NCI-H2029 treated with DMSO at 0.1 percent for 48 hours (cell line): ENCODE measurements around the gene FERMT2.
"Not testable (repeated sequence)": the region's sequence is repeated elsewhere in the genome, so short reads cannot be mapped to it uniquely, and the experiment has no call there.

ENCODE experiments used
- DNase-seq: peaks from one replicate; lab custom pipeline; 2025; lab: John Stamatoyannopoulos, UW

The FERMT2 gene

DNA sequence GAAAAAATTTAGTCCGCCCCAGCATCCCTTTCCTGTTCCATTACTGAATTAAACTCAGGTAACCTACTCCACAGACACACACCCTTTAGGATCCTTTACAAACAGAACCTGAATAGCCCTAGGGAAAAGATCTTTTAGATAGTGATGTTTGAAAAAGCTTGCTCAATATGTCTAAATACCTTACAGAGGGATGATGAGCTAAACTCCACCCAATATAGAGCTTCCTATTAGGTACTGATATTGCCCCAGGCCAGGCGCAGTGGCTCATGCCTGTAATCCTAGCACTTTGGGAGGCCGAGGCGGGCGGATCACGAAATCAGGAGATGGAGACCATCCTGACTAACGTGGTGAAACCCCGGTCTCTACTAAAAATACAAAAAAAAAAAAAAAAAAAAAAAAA is 50.1 kb downstream of the FERMT2 start:
- DNase-seq = no peak

DNA sequence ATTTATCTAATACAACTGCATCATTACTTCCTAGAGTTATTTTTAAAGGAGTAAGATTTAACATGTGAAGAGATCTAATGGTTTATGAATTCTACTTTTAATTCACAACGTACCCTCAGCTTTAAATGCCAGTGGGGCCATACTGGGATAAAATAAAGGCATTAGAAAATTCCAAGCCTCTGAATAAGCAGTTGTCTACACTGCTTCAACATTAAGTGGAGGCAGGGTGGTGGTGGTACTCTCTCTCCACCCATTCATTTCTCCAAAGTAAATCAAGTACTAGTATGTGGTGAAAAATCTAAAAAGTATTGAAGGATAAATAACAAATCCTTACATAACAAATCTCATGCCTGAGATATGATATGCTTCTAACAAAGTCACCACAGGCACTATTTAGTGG is 52.4 kb downstream of the FERMT2 start:
- no peak for DNase-seq

DNA sequence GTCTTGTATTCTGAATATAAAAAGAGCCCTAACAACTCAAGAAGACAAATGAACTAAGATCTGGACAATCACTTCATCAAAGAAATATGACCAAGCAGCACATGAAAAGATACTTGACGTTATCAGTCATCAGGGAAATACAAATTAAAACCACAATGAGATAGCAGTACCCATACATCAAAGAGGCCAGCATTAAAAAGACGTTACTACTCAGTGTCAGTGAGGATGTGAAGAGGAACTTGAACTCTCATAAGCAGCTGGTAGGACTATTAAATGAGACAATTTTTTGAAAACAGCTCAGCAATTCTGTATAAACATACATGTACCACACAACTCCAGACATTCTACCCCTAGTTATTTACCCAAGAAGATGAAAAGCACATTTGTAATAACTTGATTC is 55.9 kb downstream of the FERMT2 start:
- DNase-seq = no peak

DNA sequence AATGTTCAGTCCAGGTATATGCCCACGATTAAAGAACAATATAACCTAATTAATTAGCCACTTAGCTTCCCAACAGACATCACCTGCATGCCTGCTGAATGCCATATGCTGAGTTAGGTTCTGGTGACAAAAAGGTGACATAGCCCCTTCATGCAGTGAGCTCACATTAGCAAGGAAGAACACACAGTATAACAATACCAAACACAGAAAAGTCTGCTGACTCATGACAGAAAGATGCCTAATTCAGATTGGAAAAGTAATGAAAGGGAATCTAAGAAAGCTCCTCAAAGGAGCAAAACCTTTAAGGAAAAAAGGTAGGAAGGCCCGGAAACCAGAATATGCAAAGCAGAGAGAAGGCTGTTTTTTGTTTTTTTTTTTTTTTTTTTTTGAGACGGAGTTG is 59.0 kb downstream of the FERMT2 start:
- DNase-seq = no peak

DNA sequence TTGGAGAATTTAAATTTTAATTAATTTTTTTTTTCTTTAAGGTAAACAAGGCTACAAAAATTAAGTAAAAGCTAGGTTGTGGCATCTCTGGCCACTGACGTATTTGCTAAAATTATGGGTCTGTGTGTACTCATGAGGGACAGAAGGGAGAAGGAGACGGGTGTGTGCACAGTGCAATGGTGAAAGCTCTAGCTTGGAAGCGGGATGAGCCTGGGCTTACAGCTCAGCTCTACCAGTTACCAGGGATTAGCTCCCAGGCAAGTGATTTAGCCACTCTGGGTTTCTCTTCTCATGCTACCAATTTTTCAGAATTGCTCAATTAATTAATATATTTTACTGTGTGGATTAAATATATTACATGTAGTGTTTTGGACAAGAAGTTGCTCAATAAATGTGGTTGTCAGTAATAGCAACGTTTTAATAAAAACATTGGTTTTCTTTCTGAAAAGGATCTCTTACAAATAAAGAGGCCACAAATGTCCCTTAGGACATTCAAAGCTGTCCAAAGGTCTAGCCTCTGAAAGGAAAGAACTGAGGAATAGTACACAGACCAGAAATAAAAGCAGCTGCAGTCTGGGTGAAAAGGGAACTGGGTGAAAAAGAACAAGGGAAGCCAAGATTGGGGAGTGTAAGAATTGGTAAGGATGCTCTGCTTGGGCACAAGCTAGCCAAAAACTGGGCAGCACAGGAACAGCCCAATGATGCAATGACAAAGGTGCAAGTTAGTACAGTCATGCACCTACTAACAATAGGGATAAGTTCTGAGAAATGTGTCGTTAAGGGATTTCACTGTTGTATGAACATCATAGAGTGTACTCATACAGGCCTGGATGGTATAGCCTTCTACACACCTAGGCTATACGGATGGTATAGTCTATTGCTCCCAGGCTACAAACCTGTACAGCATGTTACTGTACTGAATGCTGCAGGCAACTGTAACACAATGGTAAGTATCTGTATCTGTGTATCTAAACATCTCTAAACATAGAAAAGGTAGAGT is 61.7 kb downstream of the FERMT2 start:
- DNase-seq = no peak

DNA sequence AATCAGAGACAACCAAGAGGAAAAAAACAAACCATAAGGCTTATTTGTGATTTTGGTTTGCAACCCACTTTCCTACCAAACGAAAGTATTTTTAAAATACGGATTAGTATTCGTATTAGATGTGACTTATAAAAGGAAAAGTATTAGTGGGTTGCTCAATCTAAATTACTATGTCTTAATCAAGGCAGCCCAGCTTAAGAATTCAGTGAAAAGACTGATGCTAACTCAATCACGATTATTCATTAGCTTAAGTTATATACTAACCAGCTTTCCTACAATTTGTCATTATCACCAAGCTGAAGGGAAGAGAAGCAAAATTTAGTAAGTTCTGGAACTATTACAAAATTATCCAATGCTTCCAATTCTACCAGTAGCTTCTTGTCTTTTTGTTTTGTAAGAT is 62.7 kb downstream of the FERMT2 start:
- no peak for DNase-seq

DNA sequence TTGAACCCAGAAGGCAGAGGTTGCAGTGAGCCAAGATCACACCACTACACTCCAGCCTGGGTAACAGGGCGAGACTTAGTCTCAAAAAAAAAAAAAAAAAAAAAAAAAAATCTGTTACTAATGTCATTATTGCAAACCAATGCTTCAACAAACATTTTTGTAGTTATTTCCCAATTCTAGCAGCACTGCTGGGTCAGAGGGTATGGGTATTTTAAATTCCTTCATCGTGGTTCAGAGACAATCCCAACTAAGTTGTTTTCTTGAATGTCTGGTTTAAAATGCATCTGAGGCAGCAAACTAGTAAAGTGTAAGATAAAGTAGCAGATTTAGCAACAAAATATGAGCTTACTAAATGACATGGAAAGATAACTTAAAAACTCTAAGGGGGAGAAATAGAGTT is 65.6 kb downstream of the FERMT2 start:
- DNase-seq = no peak

DNA sequence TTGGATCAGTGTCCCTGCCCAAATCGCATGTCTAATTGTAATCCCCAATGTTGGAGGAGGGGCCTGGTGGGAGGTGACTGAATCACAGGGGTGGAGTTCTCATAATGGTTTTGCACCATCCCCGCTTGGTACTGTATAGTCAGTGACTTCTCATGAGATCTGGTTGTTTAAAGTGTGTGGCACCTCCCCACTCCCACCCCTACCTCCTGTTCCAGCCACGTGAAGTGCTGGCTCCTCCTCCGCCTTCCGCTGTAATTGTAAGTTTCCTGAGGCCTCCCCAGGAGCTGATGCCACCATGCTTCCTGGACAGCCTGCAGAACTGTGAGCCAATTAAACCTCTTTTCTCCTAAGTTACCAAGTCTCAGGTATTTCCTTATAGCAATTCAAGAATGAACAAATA is 67.2 kb downstream of the FERMT2 start:
- no peak for DNase-seq

DNA sequence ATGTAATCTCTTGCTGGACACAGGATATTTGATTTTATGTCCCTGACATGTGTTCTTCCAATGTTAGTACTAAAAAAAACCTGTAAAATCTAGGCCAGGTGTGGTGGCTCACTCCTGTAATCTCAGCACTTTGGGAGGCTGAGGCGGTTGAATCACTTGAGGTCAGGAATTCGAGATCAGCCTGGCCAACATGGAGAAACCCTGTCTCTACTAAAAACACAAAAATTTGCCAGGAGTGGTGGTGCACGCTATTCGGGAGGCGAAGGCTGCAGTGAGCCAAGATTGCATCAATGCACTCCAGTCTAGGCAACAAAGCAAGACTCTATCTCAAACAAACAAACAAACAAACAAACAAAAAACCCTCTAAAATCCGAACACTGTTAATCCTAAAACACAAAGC is 68.0 kb downstream of the FERMT2 start:
- DNase-seq = no peak

DNA sequence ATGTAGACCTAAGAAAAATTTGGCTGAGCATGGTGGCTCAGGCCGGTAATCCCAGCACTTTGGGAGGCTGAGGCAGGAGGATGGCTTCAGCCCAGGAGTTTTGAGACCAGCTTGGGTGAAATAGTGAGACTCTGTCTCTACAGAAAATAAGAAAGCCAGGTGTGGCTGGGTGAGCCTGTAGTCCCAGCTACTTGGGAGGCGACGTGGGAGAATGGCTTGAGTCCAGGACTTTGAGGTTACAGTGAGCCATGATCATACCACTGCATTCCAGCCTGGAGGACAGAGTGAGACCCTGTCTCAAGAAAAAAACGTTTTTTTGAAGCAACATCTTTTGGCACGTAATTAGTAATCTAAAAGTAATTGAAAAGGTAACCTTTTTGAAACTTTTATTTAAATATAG is 70.9 kb downstream of the FERMT2 start:
- no peak for DNase-seq

DNA sequence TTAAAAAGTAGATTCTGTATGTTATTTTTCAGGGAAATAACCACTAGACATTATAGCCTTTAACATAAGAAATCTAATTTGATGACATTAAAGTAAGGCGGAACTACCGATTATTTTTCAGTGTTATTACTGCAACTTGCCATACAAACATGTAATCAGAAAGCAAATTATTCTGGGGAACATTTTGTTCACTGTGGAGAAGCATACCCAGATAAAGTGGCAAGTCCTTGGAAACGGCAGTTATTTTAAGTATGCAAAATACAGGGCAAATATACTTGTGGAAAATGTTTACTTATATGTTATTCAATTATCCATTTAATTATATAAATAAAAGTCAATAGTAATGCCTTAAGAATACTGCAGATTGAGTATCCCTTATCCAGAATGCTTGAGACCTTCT is 71.9 kb downstream of the FERMT2 start:
- DNase-seq = no peak

DNA sequence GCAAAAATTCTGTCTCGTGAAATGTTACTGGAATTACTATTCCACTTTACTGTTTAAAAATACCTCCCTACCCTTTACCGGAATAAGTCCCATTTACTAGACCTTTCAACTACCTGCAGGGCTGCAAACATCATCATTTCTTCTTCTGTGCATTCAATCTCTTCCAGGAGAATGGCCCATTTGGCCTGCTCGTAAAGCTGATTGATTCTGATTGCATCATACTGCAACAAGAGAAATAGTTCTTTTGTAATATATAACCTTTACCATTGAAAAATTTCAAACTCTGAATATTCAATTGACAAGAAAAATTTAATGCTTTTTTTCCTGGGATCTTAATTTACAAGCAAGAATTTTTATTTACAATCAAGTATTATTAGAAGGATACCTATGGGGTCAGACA is 72.4 kb downstream of the FERMT2 start:
- DNase-seq = no peak

DNA sequence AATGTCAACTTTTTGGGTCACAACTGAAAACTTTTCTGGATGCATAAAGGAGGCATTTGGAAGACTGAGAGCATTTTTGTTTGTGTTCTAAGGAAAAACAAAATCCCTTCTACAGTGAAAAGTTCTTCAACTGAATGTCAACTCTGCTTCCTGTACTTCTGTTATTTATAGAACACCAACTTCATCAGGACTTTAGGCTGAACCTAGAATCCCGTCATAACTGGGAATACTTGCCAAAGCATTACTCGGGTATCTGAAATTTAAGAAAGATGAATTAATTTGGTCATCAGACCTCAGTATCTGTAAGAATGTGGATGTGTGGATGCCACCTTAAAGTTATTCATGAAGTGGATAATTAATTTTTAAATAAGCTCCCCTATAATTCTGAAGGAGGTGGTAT is 73.2 kb downstream of the FERMT2 start:
- DNase-seq = no peak

DNA sequence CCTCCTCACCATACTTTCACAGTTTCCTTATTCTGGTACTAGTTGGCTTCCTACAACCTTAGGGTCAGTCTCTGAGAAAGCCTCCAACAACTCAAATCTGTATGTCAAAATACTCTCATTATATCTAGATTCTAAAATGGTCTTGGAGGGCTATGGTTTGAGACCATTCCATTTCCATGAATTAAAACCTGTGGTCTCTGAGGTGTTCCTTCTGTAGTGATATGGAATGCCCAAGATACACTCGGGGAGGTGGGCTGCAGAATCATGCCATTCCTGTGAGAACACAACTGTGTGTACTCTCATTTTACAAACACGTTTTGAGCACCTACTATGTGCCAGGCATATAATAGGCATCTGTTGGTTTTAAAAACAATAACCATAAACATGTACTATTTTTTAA is 74.0 kb downstream of the FERMT2 start:
- no peak for DNase-seq

DNA sequence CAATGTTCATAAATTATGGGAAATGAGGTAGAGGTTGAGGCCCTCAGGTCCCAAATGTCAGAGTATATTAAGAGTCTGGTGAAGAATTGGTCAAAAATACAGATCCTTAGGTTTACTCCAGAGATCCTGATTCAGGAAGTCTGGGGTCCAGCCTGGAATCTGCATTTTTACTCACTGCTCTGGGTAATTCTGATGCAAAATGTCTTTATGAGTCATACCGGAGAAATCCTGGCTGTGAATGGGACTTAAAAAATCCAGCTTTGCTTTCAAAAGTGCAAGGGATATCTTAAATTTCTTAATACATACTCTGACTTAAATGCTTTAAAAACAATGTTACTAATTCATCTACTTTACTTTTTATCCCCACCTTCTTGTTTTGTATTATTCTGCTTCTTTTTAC is 74.5 kb downstream of the FERMT2 start:
- DNase-seq = no peak

DNA sequence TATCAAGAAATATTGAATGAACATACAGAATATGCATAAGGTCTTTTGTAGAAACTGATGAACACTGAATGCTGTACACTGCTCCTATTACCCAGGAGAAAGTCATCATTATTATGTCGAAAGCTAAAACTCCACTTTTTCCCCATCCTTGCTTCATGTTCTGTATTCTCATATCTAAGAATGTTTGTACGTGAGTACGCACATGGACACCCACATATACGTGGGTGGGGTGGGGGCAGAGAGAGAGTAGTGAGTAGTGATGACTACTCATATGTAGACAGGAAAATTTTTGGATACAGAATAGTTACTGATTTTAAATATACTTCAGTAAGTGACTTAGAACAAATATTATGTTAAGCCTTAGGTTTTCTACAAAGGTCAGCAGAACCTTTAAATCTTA is 75.1 kb downstream of the FERMT2 start:
- no peak for DNase-seq

DNA sequence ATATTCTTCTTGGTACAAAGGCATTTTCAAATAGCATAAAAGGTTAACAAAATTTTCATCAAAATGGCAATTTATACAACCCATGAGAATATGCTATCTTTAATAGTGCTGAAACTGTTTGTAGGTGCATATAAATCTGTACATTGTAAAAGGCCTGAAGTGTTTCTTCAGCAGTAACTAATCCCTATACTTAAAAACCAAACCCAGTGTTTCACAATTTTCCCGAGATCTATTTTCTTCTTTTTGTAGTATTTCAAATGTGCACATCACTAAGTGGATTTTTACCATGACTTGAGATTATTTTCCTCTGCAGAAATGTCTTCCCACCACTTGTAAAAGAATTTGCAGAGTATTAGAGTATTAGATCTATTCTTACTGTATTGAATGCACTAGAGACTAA is 76.5 kb downstream of the FERMT2 start:
- no peak for DNase-seq

DNA sequence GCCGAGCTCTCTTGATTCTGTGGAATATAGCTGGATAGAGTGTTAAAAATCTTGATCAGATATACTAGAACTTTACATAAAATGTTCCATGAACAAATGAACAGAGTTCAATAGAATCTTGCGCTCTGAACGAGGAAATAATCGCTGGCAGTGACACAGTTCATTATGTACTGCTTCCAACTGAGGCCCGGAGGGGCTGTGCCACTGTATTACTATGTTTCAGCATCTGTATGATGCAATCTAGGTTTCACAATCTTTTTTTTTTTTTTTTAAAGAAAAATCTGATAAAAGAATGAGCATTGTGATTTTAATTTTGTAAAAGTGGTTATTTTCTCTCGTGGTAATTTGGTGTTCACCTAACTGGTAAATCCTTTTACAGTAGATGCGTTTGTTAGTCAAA is 77.2 kb downstream of the FERMT2 start:
- DNase-seq = no peak

DNA sequence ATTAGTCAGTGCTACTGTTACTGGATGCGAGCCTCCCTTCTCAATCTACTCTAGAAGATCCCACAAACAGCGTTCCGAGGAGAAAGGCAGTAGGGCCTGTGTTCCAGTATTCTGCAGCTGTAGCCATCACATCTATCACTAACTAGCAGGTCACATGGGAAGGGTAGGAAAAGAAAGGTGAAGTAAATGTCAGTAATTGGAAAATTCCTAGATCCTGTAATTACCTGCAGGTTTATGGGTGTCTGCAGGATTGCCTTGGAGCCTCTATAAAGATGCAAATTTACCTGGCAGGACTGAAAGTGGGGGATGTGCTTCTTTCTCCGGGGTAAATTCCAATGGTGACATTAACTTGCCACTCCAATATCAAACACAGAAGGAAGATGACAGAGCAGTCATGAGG is 77.8 kb downstream of the FERMT2 start:
- no peak for DNase-seq

DNA sequence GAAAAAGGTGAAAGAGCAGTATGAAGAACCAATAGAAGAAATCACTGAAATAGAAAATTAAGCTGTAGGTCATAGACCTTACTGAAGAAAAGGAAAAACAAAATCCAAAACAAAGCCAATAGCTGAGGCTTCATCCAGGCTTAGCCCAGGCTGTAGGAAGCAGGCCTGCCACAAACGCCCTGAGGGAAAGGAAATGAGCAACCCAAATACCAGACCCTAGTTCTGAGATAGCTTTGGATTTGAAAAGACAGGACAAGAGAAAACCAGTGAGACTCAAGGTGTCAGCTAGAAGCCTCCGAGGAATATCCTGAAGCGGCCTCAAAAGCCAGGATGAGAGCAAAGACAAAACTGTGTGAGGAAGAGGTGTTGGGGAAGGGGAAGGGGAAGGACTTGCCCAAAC is 79.2 kb downstream of the FERMT2 start:
- no peak for DNase-seq

DNA sequence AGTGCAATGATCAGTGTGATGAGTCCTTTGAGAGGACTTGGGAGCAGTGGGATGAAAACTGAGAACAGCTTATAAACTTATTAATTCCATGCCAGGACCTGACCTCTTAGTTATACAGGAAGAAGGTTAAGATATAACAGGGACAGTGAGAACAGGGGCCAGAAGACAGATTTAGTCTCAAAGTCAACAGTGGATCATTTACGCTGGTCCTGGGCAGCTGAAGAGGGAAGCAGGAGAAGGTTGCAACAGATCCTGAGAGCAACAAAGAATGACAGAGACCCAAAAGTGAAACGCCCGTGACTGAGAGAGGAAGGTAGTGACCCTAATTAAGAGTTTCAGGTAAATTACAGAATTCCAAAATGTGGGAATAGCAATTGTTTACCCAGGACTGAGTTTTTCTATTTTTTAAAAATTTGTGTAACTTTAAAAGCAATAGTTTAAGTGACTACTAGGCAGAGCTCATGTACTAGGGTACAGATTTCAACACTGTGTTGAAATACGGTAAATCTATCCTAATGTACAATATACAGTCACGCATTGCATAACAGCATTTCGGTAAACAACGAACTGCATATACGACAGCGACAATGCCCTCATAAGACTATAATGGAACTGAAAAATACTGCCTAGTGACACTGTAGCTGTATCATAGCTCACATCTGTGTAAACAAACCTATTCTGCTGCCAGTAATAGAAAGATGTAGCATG is 81.8 kb downstream of the FERMT2 start:
- no peak for DNase-seq

DNA sequence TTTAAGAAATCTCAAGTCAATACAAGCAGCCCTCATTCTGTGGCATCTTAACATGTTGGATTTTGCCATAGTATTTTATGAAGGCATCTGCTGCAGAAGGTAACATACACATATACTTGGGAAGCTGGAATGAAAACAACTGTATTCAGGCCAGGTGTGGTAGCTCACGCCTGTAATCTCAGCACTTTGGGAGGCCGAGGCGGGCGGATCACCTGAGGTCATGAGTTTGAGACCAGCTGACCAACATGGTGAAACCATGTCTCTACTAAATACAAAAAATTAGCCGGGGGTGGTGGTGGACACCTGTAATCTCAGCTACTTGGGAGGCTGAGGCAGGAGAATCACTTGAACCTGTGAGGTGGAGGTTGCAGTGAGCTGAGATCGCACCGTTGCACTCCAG is 86.0 kb downstream of the FERMT2 start:
- not testable (repeated sequence) for DNase-seq

DNA sequence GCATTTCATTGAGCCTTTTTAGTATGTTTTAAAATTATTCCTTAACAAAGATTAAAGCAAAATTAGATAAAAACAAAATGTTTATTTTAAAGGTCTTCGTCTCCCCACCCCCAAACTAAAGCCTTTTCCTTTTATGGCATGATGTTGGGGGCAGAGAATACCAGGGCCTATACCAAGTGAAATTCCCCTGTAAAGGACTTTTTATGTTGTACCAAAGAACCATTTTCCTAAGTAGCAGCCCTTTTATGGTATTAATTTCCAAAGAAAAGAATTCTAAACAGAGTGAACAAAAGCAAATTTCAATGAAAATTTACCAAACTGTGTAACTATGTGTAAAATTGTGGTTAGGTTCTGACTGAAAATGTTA is 87.5 kb downstream of the FERMT2 start:
- no peak for DNase-seq
